NCI-H1417 treated with DMSO at 0.1 percent for 48 hours (cell line): ENCODE results near the gene NUP210.

Experiments used
- DNase-seq: peaks from one replicate; lab custom pipeline; 2025; lab: John Stamatoyannopoulos, UW

NUP210 gene

GRCh38 chr3:13373975-13374586 lies 46.0 kb downstream of the NUP210 start:
- no peak for DNase-seq

GRCh38 chr3:13372656-13373055 lies 47.5 kb downstream of the NUP210 start:
- no peak for DNase-seq

- DNase-seq, result no peak
Observed at GRCh38 chr3:13372126-13372525, 48.0 kb downstream of the NUP210 start.

GRCh38 chr3:13371100-13372075 lies 48.7 kb downstream of the NUP210 start:
- no peak for DNase-seq

GRCh38 chr3:13370609-13371008 lies 49.5 kb downstream of the NUP210 start:
- DNase-seq, result no peak

GRCh38 chr3:13370055-13370454 lies 50.1 kb downstream of the NUP210 start:
- DNase-seq, result no peak

GRCh38 chr3:13368834-13369233 lies 51.3 kb downstream of the NUP210 start:
- DNase-seq, result no peak

- DNase-seq, result no peak
Observed at GRCh38 chr3:13367728-13368127, 52.4 kb downstream of the NUP210 start.

GRCh38 chr3:13365390-13366379 lies 54.4 kb downstream of the NUP210 start:
- DNase-seq, result no peak

GRCh38 chr3:13364602-13365271 lies 55.4 kb downstream of the NUP210 start:
- no peak for DNase-seq

- DNase-seq, result no peak
Observed at GRCh38 chr3:13362551-13362950, 57.6 kb downstream of the NUP210 start.

- no peak for DNase-seq
Observed at GRCh38 chr3:13359916-13360315, 60.2 kb downstream of the NUP210 start.

- DNase-seq, result no peak
Observed at GRCh38 chr3:13358643-13359042, 61.5 kb downstream of the NUP210 start.

- DNase-seq, result no peak
Observed at GRCh38 chr3:13358051-13358450, 62.1 kb downstream of the NUP210 start.

- DNase-seq, result no peak
Observed at GRCh38 chr3:13357074-13357473, 63.0 kb downstream of the NUP210 start.

- no peak for DNase-seq
Observed at GRCh38 chr3:13353936-13354542, 66.1 kb downstream of the NUP210 start.

- no peak for DNase-seq
Observed at GRCh38 chr3:13353506-13353905, 66.6 kb downstream of the NUP210 start.

GRCh38 chr3:13352621-13353131 lies 67.4 kb downstream of the NUP210 start:
- DNase-seq, result no peak

- DNase-seq, result no peak
Observed at GRCh38 chr3:13349823-13350222, 70.3 kb downstream of the NUP210 start.

GRCh38 chr3:13348661-13349396 lies 71.3 kb downstream of the NUP210 start:
- no peak for DNase-seq
